DMS 273 treated with DMSO at 0.1 percent for 48 hours (cell line): ENCODE data around the gene BUB1B.
A peak's percentile ranks its signal among the peaks of the same experiment; 100 is the strongest.

Source experiments
- DNase-seq: peaks from one replicate; lab custom pipeline; 2025; lab: John Stamatoyannopoulos, UW

The BUB1B gene

DNA sequence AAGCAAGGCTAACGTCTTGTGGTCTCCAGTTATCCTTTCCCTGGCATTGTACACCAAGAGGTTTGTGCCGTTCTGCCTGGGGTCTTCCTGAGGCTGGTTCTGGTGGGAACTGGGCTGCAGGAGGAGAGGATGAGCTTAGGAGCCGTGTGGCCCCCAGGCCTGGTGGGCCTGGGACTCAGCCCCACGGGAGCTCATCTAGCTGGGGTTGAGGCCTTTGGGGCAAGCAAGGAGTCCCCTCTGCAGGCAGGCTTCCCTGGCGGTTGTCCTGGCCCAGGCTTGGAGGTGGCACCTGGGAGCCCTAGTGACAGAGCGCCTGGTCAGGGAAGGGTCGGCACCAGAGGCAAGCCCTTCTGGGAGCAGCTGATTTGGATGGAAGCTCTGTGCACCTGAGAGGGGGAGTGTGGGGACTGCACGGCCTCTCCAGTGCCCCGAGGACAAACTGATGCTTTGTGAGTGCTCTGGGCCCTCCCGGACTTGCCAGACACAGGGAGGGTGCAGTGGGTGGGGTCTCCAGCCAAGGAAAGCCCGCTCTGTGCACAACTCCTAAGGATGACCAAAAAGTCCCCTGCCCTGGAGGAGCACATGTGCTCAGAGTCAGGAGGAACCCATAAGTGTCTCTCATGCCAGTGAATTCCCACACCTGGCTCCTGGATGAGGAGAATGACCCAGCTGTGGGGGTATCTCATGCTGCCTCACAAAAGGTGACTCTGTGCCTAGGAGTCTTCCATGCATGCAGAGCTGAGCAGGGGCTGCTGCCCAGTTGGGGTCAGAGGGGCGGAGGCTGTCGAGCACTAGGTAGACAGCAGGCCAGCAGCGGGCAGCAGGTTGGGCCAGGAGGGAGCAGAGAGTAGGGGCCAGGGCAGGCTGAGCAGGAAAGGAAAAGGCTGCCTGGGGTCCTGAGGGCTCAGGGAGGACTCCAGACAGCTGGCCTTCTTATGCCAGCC lies 80.7 kb downstream of the BUB1B start:
- DNase-seq: no peak

DNA sequence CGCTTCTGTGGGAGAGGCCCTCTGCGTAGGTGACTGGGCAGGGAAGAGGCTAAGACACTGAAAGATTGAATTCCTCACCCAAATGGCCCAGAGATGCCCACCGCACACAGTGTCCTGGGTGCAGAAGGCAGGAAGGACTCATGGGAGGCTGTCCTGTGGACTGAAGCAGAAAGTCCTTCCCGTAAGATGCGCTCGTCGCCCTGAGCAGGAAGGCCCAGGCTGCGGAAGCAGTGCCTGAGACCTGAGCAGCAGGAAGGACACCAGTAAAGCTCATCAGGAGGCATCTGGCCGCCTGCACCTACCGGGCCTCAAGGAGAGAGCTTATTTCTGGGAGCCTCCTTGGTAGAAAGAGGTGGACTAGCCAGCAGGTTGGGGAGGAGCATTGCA lies 81.3 kb downstream of the BUB1B start:
- no peak for DNase-seq

DNA sequence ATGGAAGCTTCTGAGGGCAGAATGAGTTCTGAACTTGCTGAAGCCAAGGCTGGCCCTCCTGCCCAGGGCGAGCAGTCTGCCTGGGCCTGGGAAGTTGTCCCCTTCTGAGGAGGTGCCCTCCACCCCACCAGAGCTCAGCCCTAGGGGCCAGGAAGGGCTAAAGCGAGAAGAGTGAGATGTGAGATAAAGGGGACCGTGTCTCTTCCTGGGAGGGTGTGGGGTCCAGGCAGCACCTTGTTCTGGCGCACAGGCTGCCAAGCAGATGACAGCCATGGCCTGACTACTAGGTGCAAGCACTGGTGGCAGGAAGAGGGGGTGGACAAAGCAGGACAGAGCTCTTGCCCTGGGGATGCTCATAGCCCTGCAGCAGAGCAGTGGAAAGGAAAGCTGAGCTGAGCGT lies 81.7 kb downstream of the BUB1B start:
- DNase-seq: no peak

DNA sequence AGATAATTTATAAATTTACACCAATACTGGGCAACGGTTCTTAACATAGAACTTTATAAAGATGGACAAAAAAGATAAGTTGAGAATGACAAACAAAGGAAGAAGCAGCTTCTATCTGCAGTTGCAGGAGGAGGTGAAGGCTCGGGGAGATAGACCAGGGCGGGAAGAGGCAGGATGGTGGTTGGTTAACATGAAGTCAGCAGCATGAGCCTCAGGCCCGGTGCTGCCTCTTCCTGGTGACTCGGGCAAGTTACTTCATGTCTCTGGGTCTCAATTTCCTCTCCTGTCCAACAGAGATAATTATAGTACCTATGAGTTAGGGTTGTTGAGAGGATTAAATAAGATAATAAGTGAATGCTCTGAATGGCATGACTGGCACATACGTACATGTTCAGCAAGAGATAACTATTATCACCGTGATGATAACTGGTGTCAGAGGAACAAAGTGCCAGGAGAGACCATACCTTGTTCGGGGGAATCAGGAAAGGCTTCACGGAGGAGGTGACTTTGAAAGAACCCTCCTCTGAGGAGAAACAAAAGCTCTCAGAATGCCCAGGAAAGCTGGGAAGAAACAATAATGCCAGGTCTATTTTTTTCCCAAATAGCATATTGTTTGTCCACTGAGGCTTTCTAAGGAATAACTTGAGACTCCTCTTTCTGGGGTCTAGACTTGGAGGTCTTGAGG lies 82.4 kb downstream of the BUB1B start:
- DNase-seq: no peak

DNA sequence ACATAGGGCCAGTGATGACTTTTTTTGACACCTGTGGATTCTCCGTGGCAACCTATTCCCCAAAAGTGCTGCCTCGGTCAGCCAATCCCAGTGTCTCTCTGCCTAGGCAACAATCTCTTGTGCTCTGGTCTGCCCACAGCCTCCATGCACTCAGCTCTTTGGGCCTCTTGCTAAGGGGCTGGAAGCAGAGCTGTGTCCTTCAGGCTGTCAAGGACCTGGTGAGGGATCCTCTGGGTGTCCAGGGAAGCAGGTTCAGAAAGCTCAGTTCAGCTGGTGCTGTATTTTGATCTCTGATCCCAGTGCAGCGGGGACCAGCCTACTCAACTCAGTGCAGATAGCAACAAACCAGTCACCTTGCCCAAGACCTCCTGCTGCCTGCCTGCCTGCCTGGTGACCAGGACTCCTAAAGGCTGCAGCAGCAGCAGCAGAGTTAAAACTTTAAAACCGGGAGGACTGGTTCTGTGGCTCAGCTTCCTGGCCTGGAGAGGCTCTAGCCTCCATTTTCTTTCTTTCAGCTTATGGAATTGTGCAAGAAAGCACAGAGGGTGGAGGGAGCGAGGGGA lies 84.2 kb downstream of the BUB1B start:
- DNase-seq: no peak

DNA sequence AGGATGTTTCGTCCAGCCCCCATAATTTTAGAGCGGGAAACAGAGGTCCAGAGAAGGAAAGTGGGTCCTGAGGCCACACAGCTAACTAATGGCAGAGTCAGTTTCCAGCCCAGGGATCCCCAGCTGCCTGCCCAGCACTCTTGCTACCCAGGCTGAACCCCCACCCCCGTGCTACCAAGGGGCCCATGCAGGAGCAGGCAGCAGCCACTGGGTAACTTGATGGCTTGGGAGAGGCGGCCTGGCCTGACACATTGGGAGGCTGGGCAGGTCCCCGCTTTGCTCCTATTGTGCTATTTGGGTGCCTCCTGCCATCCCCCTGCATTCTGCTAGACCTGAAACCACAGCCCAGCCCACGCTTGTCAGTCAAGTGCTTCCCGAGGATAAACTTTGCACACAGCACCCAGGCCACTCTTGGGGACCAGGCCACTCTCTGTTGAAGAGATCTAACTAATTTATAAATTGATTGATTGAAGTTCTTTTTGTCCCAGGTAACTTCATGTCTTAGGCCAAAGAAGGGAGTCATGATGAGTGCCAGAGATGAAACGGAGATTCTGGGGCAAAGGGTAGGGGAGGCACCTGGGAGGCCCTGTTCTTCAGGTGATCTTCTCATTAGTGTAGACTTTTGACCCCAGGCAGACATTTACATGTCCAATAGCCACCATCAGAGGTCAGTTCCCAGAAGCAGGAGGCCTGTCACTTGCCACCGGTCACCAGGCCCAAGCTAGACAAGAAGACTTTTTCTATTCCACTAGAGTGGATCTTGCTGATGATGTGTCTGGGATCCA lies 85.0 kb downstream of the BUB1B start:
- DNase-seq: no peak

DNA sequence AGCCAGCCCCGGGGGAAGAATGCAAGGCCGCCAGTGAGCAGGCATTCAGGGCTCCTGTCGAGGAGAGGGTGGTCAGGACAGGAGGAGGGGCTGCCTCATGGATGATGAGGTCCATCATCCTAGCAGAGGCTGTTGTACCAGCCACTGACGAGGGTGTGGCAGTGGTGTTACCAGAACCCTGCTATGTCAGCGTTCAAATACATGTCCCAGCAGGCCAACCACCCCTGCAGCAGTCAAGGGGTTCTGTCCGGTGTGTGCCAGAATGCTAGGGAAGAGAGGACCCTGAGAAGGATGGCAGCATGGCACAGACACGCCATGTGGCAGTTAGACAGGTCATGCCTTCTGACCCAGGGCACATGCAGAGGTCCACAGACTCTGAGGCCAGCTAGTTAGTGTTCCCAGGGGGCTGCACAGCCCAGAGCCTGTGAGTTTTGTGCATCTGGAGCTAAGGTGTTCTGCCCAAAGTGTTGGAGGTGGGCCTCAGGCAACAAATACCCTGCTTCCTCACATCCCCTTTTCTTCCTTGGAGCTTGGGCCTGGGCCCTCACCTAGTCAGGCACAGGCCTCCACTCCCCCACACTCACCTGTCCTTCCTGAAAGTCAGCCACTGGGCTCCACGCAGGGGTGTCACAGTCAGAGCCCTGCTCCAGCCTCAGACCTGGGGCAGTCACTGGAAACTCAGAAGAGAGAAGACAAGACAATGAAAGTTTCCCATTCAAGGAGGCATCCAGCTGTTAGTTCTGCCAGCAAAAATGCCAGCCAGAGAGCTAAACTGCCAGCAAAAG lies 85.8 kb downstream of the BUB1B start:
- no peak for DNase-seq

DNA sequence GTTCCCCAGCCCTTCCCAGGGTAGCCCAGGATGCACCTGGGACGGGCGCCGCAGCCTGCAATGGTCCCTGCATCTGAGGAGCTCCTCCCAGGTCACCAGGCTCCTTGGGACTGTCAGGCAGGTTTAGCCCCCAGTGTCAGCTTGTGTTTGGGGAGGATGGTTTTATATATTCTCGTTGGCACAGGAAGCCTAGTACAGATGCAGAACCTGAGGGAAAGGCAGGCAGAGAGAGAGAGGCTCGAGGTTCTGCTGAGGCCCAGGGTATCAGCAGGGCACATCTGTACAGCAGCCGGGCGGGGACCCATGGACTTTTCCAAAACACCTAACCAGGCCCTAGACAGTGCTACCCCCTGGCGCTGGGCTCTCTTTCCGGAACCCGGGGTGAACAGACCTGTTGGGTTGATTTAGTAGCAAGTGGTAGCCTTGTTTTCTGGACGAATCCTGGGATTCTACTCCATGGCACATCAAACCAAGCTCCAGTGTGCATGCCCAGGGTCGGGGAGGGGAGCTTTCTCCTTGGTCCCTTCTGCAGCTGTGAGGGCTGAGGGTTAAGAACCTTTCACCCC lies 86.6 kb downstream of the BUB1B start:
- DNase-seq: no peak

DNA sequence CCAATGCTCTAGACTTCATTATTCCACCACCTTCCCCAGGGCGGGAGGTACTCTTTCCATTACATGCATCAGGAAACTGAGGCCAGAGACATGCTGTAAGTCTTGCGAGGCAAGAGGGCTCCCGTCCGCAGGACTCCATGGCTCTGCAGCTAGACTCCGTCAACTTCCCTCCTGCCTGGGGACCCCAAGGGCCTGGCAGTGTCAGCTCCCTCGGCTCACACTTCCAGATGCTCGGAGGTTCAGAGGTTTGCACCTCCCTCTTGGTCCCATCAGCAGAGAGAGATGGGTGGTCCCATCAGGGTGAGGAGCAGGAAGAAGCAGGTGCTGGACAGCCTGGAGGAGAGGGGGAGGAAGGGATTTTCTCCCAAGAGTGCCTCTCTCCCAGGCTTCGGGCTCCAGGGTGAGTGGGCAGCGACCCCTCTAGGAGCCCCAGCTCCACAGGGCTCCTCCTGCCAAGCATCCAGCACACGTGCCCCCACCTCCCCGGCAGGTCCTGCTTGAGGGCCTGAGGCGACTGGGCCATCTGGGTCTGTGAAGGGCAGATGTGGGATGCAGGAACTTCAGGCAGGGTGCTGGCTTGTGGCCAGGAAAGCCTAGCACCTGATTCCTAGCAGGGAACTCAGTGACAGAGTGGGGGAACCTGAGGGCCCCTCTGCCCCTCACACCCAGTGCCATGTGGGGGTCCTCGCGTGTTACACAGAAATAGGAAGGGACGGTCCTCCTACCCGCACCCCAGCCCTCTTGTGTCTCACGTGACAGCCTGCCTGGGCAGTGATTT lies 87.3 kb downstream of the BUB1B start:
- DNase-seq: peak; percentile 16

DNA sequence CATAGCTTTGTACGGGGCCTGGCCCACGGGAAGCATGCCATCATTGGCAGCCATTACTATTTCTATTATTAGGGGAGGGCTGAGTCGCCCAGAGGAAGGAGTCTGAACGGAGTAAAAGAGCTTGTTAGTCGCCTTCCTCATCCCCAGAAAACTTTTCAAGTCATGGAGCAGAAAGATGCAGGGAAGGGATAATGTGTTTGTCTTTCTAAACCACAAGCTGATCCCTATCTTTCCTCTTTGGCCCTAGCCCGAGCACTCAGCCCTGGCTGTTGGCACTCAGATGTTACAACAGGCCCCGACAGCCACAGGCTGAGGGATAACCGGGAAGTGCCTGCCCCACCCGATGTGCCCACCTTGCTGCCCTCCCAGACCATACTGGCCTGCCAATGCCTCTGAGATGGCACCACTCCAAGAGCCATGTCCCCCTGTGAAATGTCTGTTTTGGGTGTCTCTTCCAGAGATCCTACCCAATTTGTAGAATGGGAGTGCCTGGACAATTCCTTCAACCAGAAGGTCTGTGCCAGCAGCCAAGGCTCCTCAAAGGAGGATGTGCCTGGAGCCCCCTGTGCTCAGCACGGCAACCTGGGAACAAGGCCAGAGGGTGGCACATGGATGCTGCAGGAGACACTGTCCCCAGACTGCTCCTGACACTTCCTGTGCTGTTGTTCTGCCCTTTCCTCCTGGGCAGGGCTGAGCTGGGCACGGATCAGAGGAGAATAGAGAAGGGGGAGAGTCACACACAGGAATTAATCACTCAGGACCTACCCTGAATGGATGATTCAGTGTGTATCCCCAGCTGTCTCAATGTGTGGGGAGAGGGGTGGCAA lies 88.8 kb downstream of the BUB1B start:
- DNase-seq: no peak

DNA sequence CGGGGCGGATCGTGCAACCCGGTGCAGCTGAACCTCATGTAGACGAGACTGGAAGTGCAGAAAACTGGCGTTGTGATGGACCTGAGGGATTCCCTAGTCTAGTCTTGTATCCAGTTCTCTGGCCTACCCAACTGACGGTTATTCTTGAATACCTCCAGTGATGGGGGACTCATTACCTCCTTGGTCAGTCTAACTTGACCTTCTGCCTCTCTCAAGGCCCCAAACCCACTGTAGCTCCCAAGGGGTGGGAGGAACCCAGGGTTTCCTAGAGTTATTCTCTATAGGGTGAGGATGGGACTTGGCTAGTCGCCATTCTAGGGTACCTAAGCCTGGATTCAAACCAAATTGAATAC lies 89.4 kb downstream of the BUB1B start:
- no peak for DNase-seq

DNA sequence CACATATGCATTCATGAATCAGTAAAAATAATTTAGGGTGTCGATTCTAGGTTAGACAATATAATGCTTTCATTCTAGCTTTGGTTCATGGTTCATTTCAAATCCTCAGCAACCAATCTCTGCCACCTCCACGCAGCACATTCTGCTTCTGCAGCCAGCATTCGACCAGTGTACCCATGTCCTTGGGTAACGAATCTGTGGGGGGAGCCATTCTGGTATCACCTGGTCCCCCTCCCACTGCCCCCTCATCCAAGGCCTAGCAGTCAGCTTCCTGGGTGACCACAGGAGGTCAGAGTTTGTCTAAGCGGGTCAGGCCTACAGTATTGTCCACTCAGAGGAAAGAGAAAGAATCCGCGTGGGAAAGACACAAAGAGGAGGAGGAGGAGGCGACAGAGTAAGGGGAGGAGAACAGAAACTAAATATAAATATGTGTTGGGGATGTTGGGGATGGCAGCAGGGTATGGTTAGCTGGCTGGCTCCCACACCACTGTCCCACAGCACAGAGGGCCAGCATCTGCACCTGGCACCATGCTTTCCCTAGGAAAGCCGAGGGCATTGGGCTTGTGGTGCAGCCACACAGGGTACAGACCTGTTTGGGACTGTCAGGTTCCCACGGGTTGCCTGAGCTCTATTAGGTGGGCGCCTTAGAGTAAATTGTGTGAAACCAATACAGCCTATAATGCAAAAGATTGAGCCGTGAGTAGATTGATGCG lies 90.1 kb downstream of the BUB1B start:
- no peak for DNase-seq

DNA sequence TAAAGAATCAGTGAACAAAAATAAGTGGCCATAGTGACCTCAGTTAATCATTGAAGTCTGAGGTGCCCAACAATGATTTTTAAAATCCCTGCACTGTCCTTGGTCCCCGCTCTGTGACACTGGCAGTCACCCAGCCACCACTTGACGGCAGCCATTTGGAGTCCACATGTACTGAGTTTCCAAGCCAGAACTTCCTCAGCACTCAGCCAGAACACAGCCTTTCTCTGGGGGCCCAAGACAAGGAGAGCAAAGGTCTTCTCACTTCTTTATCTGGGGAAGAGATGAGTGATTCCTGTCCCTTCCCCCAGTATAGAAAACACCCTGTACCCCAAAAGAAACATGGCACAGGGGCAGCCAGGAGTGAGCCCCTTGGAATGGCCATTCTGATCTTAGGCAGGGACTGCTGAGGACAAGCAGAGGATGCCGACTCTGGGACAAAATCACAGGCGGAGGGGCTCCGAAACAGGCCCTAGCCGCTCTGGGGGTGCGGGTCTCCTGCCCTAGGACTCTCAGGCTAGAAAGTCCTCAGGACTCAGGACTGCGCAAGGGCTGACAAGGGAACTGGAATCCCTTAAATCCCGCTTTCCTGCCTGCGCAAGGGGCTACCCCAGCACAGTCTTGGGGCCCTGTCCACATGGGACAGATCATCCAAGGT lies 90.7 kb downstream of the BUB1B start:
- no peak for DNase-seq

DNA sequence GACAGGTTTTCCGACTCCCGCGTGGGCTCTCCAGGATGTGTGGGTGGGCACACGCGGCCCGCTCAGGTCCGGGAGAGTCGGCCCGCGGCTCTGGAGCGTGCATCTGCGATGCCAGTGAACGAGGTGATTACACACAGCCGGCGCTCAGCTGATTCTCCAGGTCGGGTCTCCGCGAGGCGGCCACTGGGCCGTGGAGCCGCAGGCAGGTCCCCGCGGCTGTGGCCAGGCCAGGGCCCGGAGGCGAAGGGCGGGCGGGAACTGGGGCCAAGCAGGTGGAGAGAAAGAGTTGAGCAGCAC lies 91.2 kb downstream of the BUB1B start:
- DNase-seq: no peak

DNA sequence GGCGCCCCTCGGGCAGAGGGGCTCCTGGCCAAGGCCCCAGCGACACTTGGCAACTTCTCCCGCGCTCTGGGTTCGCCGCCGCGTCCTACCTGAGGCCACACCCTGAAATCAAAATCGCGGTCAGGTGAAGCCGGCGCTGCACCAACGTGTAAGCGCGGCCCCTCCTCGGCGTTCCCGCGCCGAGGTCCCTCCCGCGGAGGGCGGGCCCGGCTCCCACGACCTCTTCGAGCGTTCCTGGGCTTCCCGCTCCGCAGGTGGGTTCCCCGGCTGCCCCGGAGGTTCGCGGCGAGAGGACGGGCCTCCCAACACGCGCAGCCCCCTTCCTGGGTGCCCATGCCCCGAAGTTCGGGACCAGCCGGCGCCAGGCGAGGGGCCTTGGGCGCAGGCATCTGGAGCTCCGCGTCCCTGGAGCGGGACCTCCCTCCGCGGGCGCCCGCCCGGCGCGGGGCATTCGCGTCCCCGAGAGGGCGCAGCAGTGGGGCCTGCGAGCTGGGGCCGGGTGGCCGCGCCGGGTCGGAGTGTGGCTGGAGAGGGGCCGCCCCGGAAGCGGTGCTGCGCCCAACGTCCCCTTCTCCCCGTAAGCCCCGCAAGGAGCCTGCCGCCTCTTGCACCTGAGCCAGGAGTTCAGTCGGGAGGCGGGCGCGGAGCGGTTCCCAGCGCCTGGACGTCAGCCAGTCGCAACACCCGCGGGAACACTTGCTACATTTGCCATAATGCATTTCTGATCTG lies 91.7 kb downstream of the BUB1B start:
- DNase-seq: no peak

DNA sequence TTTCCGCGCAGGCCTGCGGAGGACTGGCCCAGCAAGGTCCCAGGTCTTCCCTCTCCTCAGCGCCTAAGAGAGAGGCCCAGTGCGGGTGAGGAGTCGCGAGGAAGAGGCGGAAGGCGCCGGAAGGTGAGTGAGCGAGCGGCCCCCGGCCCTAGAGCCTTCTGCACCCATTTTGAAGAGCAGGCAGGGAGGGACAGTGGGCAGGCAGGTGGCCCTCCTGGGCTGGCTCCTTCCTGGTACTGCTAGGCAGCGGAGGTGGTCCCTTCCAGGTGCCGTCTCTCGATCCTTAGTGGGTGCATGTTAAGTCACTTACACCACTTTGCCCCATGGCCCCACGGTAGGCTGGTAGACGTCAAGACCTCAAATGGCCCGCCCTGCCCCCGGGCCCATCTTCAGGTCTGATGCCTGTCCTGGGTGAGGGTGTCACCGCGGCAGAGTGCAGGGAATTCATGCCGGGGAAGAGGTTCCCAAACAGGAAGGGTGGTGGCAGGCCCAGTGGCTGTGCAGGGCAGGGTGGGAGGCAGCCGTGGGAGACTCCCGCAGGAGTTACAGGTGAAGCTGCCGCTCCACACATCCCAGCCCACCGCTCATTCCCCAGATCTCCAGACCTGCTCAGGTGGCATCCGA lies 92.4 kb downstream of the BUB1B start:
- DNase-seq: no peak

DNA sequence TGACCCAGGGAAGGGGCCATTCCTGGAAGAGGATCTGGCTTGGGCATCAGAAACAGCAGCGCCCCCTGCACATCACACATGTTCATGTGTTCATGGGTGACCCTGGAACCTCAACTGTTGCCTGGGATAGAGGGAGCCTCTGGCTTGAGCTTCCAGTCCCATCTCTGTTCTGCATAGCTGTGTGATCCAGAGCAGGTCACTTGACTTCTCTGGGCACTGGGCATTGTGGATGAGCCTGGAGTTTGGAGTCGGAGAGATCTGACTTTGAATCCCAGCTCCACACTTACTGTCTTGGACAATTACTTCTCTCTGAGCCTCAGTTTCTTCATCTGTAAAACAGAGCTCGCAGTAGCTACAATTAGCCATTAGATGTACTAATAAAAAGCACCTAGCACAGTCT lies 93.6 kb downstream of the BUB1B start:
- DNase-seq: no peak
